Hepatocyte (in vitro differentiated cells): ENCODE data around the gene CT47C1.

Experiments
- CTCF ChIP-seq: fragments of 200-600 bp; sonication (generic); IDR thresholded peaks from 2 replicates; pipeline ENCODE4 v1.5.1; 2016; ENCODE audit warnings: antibody characterized with exemption, mild to moderate bottlenecking; ENCODE audit not compliant: poor library complexity
- EZH2phosphoT487 ChIP-seq: fragments of 200-600 bp; sonication (generic); IDR thresholded peaks from one replicate; pipeline ENCODE4 v1.6.1; 2018; ENCODE audit warnings: antibody characterized with exemption, mild to moderate bottlenecking, low read depth, moderate library complexity; ENCODE audit not compliant: unreplicated experiment, severe bottlenecking

- TF ChIP-seq CTCF (no peak), EZH2phosphoT487 (no peak)
Measured at GRCh38 chrX:119069128-119069527, 3.7 kb upstream of the CT47C1 start.
